Transverse colon (tissue), 4 donors: Measurements from ENCODE around the gene COPRS. TPM values are rescaled to one million over a fixed set of nuclear protein-coding genes. Genes with fewer than 3 reads are reported as not detected.

Experiments used
- DNase-seq: peaks from one replicate; pipeline ENCODE4 v3.0.0-alpha.2; 2019
- H3K27ac ChIP-seq, 4 donors: fragments of 200-600 bp; sonication (generic); 2 replicates each; pipeline ENCODE4 v1.5.1; 2016 to 2018; ENCODE audit warnings: inconsistent platforms in 4 of 4
- H3K27me3 ChIP-seq: fragments of 200-600 bp; sonication (generic); 2 replicates; pipeline ENCODE4 v1.5.1; 2017; ENCODE audit warnings: inconsistent platforms
- H3K36me3 ChIP-seq, 4 donors: fragments of 200-600 bp; sonication (generic); 2 replicates each; pipeline ENCODE4 v1.5.1; 2017 to 2019; ENCODE audit warnings: inconsistent platforms in 4 of 4
- H3K4me1 ChIP-seq, 4 donors: fragments of 200-600 bp; sonication (generic); 2 replicates each; pipeline ENCODE4 v1.5.1; 2017 to 2020; ENCODE audit warnings: inconsistent platforms in 4 of 4
- H3K4me3 ChIP-seq, 4 donors: fragments of 200-600 bp; sonication (generic); 1 replicate in 1 of 4; 2 replicates in 3 of 4; pipeline versions ENCODE4 v1.5.1 to v1.6.1; 2017 to 2019; ENCODE audit warnings: inconsistent platforms in 4 of 4
- H3K9me3 ChIP-seq, 2 donors: fragments of 200-600 bp; sonication (generic); 2 replicates each; pipeline ENCODE4 v1.5.1; 2017 to 2019; ENCODE audit warnings: inconsistent platforms in 2 of 2
- CTCF ChIP-seq, 5 experiments: fragments of 200-600 bp in 3 of 5; fragments of 450-650 bp in 2 of 5; sonication (generic) in 3 of 5; IDR thresholded peaks; 1 replicate in 2 of 5; 2 replicates in 3 of 5; pipeline ENCODE4 v1.5.1; 2016 to 2017; ENCODE audit warnings: antibody characterized with exemption in 5 of 5, inconsistent platforms in 3 of 5, mild to moderate bottlenecking in 2 of 5, moderate library complexity in 1 of 5
- EP300 ChIP-seq: sonication (generic); formaldehyde crosslinking; IDR thresholded peaks from one replicate; pipeline ENCODE4 v1.6.1; 2017; ENCODE audit warnings: antibody characterized with exemption, low read depth
- POLR2A ChIP-seq: fragments of 450-650 bp; IDR thresholded peaks from one replicate; pipeline ENCODE4 v1.6.1; 2016; ENCODE audit warnings: antibody characterized with exemption, mild to moderate bottlenecking, moderate library complexity
- POLR2AphosphoS5 ChIP-seq, 3 donors: sonication (generic); formaldehyde crosslinking; IDR thresholded peaks; one replicate each; pipeline ENCODE4 v1.6.1; 2016; ENCODE audit warnings: antibody characterized with exemption in 3 of 3
- WGBS, 2 donors: methylation state at CpG; one replicate each; pipeline ENCODE4 v1.1.5; 2018; ENCODE audit warnings: low coverage in 1 of 2; 5-methylcytosine and 5-hydroxymethylcytosine counted together
- in situ Hi-C, 4 donors: fragments of 200-750 bp; cut with MboI; loops; one replicate each; pipeline versions ENCODE4 v1.15.0 to v1.15.1; 2017; ENCODE audit warnings: low sequenced_read_pairs in 3 of 4, low pct_ligation_motif_present in 1 of 4, low pct_unique_long_range_greater_than_20kb in 1 of 4
- intact Hi-C: fragments of 100-400 bp; cut with DNase I; formaldehyde crosslinking; loops from one replicate; pipeline ENCODE4 v1.15.1; 2023; ENCODE audit warnings: low total_unique reads
- total RNA-seq, 4 donors: library from RNA; depleted of rRNA; stranded (reverse); fragments of >200 nt; gene quantifications; one replicate each; pipeline ENCODE4 v1.1.0, GENCODE V29; 2016

COPRS gene
- total RNA-seq, 4 donors from 2014 or later: 19.8 to 43.8 (median 38.2) TPM

- TF ChIP-seq POLR2AphosphoS5 (IDR thresholded peaks at IDR 0.05) (no peak), POLR2A (no peak), EP300 (no peak), CTCF (IDR thresholded peaks at IDR 0.05) (no peak)
- Histone ChIP-seq H3K27me3 (no peaks in the 10 kb centered on the region), H3K4me3 (no peak overlapping the region), H3K4me1 (peaks cover 0 to 13% (median 5%) of the 10 kb centered on the region in 4 donors), H3K36me3 (no peaks in the 10 kb centered on the region), H3K27ac (peak overlapping the region in 1 of 4 donors; percentile 79), H3K9me3 (no peaks in the 10 kb centered on the region)
- WGBS, 2 donors: 92 to 93% methylated on average over 2 of the region's 2 CpGs
- intact Hi-C loops (no loop called here), in situ Hi-C loops (no loop called here)
- no peak for DNase-seq
Measured at GRCh38 chr17:31802502-31802901, 56.5 kb downstream of the COPRS start.

Other genes starting within 250 kb of the COPRS start
- 10 to 100 TPM in 3 of 4 donors, 1 to 10 TPM in 1; 8.6 to 46.2 (median 23.5) TPM for gene UTP6, start 42.5 kb upstream of the COPRS start, total RNA-seq
- 10 to 100 TPM in 3 of 4 donors, 1 to 10 TPM in 1; 9.2 to 19.4 (median 14.8) TPM for gene SUZ12, start 77.8 kb upstream of the COPRS start, total RNA-seq
- gene LRRC37B, start 148.1 kb upstream of the COPRS start, total RNA-seq: 10 to 100 TPM; 21.0 to 34.0 (median 24.7) TPM